Smooth muscle cell of the brain vasculature (primary cell): Measurements from ENCODE around the gene ZFPM1.

ENCODE experiments used
- DNase-seq: peaks from one replicate; pipeline ENCODE4 v3.0.0-alpha.2; 2012; ENCODE audit warnings: low read depth, low spot score

Gene ZFPM1

DNA sequence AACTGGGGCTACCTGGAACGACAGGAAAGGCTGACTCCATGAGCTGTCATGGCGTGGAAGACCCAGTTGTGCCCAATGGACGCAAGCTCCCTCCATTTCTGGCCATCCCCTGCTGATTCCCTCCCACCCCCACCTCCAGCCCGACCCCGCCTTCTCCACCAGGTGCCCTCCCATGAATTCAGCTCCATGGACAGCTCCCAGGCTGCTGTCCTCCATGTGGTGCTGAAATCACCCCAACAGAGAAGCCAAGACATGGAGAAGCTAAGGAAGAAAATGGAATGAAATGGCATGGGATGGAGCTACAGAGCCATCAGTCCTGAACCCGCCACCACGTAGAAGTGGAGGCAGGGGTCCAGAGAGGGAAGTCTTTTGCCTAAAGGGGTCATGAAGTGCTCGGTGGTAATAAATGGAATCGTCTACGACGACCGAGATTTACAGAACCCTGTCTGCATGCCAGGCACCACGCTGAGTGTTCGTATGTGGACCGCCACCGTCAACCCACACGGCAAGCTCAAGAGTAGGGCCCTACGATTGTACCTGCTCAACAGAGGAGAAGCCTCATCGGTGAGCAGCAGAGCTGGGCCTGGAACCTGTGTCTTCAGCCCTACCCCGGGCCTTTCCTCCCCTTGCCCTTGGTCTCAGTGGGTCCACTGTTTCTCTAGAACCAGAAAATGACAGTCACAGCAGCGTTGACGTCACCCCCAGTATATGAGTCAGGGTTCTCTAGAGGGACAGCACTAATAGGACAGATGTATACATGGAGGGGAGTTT lies 107.8 kb downstream of the ZFPM1 start:
- DNase-seq: no peak

DNA sequence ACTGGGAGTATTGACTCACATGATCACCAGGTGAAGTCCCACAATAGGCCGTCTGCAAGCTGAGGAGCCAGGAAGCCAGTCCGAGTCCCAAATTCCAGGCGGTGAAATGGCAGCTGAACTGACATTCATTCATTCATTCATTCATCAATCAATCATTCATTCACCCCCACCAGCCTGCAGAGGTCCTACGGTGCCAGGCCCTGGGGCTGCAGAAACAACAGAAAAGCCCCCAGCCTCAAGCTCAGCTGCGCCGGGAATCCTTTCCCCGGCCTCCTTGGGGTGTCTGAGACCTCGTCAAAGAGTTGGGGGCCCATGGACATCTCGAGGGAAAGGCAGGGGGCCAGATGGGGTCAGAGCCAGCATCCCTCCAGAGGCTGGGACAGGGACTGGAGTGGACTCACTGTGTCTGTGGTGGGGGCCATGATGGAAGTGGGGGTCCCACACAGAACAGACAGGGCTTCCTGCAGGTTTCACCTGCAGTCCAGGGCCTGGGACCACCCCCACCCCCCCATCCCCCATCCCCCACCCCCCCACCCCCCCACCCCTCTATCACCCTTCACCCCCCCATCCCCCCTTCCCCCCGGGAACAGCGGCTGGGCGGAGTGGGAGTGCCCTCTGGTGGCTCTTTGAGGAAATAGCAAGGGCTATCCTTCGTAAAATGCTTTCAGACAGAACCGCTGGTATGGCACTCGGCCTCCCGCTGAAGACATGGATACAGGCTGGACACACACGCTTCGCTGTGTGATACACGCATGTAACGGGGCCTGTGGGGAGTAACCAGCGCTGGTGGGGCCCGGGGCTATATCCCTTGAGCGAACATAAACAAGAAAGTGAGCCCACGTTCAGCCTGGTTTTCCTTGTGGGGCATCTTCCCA lies 108.6 kb downstream of the ZFPM1 start:
- no peak for DNase-seq

DNA sequence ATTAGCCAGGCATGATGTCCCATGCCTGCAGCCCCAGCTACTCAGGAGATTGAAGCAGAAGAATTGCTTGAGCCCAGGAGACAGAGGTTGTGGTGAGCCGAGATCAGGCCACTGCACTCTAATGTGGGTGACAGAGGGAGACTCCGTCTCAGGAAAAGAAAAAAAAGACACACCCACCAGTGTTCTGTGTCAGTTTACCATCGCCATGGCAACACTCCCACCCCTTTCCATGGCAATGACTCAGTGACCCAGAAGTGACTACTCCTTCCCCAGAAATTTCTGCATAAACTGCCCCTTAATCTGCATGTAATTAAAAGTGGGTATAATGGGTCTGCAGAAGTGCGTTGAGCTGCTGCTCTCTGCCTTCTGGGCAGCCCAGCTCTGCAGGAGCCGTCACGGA lies 113.1 kb downstream of the ZFPM1 start:
- DNase-seq: no peak

DNA sequence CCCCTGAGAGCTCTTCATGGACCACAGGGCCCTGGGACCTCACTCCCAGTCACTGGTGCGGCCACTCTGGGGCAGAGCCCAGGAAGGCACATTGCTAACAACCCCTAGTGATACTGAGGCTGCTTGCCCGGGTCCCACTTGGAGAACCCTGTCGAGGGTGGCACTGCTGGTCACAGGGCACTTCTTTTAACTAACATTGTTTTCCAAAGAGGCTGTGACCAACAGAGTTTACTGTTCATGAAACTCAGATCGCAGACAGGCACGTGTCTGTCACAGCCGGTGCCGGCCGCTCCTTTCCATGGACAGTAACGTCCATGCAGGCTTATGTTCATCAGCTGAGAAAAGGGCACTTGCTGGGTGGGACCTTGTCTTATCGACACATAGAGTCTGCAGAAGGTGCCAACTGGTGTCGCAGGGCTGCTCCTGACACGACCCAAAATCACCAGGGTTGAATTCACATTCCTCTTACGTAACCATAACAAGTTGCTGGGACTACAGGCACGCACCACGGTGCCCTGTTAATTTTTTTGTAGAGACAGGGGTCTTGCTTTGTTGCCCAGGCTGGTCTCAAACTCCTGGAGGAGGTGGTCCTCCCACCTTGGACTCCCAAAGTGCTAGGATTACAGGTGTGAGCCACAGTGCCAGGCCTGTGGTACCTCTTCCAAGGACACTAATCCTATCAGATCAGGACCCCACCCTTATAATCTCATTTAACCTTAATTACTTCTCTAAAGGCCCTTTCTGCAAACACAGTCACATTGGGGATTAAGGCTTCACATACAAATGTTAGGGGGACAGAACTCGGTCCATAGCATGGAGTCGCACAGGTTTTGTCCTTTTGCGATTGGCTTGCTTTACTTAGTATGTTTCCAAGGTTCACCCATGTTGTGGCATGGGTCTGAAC lies 115.9 kb downstream of the ZFPM1 start:
- DNase-seq: no peak

DNA sequence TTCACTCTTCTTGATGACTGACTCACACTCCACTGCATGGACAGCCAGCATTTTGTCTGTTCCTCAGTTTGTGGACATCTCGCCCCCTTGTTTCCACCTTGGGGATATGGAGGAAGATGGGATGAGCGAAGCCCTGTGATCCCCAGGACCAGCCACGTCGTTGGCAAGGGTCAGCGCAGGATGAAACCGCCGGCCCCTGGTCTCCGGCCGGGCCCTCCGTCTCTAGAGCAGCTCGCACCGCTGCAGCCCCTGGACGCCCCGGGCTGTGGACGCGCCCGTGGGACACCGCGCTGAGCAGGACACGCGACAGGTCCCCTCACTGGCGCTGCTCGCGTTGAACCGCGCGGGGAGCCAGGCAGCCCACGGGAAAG lies 116.5 kb downstream of the ZFPM1 start:
- no peak for DNase-seq

DNA sequence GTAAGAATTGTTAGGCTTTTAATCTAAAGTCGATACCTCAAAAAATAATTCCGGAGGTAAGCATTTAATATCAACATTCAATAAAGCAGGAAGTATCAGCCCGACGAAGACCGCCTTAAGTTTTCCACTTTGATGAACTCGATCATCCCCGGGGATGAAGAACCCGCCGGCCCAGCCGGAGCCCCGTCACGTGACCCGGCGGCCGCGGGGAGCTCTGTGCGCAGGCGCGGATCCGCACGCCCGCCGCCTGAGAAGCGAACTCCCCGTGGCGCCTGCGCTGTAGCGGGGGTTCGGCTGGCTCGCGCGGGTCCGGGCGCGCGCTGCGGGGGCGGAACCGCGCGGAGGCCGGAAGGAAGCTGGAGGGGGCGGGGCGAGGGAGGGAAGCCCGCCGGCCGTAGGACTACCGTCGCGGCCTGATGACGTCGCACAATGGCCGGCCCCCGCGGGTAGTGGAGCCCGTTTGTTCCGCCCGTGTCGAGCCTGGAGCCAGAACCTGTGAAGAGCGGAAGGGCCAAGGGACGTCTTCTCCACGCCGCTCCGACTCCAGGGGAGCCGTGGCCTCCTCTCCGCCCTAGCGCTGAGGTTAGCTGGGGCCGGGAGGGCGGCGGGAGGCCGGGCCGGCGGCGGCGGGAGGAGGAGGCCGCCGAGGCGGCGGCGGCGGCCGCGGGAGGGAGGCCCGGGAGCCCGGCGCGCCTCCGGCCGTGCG lies 117.1 kb downstream of the ZFPM1 start, which contains the start of gene ZC3H18:
Gene ZC3H18 (plus strand): TSS at position 419 of the 706 bp plus-strand sequence. CDS start 6,721 bp downstream, outside the sequence.
- peak; percentile 92 for DNase-seq

- DNase-seq: no peak
These were observed 117.6 kb downstream of the ZFPM1 start for GRCh38 chr16:88570691-88571092.

DNA sequence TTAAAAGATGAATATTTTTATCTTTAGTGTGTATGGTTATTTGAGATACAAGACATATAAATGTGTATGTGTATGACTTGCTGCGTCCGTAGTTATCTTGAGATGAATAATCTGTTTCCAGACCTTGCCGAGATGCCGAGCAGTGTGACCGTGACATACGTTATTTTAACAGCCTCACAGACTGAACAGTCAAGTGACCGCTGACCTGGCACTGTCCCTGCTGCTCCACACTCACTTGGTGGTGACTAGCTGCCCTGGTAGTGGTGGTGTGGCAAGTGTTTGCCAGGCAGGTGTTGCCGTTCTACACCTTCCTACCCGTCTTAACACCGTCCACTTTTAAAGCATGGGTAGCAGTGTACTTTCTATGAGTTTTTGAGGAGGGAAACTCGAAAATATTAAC lies 122.2 kb downstream of the ZFPM1 start:
- no peak for DNase-seq

- no peak for DNase-seq
These were observed 123.2 kb downstream of the ZFPM1 start for GRCh38 chr16:88576307-88576706.

- no peak for DNase-seq
These were observed 124.1 kb downstream of the ZFPM1 start for GRCh38 chr16:88577166-88577565.

DNA sequence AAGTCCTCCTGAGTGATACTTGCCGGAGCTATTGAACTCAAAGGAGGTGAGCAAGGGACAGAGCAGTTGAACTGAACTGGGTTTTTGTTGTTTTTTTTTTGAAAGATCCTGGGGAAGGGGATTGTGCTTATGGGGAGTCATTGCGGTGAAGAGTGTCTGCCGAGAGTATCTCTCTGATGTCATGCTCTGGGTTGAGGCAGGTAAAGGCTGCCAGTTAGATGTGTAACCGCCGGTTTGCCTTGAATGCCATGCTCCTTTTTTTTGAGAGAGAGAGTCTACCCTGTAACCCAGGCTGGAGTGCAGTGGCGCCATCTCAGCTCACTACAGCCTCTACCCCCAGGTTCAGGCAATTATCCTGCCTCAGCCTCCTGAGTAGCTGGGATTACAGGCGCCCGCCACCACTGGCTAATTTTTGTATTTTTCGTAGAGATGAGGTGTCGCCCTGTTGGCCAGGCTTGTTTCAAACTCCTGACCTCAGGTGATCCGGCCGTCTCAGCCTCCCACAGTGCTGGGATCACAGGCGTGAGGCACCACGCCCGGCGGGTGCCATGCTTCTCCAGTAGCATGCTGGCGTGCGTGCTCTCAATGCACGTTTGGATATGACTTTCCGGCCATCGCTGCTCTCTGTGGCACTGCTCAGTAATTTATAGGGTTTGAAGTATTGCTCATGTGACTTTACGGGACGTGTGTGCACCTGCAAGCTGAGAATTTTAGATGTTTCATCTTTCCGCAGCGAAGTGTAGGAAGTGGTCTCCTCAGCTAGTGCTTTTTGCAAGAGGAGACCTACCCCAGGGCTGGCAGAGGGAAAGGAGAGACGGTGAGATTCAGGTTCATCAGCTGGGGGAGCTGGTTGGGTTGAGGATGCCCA lies 125.6 kb downstream of the ZFPM1 start:
- DNase-seq: no peak

- DNase-seq: no peak
These were observed 127.3 kb downstream of the ZFPM1 start for GRCh38 chr16:88580371-88580770.

GRCh38 chr16:88581033-88581432 lies 128.0 kb downstream of the ZFPM1 start:
- DNase-seq: no peak

GRCh38 chr16:88582912-88583575 lies 130.0 kb downstream of the ZFPM1 start:
- DNase-seq: no peak

DNA sequence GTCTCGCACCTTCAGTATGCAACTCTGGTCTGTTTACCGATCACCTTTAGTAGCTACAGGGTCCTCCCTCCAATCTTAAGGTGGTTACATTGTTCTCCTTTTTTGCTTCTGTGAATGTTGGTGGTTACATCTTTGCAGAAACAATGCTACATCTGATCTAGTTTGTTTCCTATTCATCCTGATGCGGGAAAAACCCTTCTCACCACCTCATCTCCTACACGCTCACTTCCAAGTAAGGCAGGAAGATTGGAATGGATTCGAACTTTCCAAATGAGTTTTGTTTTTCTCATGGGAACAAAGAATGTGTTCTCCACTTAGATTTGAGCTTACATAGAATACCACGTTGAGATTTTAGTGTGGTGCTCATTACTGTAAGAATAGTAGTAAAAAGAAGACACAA lies 131.6 kb downstream of the ZFPM1 start:
- no peak for DNase-seq

DNA sequence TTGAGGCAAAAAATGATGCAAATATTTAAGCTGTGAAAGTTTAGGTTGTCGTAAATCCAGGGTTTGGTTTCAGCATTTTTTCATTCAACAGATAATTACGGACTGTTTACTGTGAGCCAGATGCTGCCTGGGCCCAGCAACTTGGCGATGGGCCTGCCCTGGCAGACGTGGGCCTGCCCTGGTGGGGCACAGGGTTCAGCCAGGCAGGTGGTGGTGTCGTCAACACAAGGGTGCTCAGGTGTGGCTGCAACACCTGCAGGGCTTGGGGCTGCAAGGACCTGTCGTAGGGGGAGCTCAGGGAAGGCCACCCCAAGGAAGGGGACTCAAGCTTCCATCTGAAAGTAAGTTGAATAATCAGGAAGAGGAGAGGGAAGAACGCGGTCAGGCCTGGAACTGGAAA lies 132.2 kb downstream of the ZFPM1 start:
- DNase-seq: no peak

DNA sequence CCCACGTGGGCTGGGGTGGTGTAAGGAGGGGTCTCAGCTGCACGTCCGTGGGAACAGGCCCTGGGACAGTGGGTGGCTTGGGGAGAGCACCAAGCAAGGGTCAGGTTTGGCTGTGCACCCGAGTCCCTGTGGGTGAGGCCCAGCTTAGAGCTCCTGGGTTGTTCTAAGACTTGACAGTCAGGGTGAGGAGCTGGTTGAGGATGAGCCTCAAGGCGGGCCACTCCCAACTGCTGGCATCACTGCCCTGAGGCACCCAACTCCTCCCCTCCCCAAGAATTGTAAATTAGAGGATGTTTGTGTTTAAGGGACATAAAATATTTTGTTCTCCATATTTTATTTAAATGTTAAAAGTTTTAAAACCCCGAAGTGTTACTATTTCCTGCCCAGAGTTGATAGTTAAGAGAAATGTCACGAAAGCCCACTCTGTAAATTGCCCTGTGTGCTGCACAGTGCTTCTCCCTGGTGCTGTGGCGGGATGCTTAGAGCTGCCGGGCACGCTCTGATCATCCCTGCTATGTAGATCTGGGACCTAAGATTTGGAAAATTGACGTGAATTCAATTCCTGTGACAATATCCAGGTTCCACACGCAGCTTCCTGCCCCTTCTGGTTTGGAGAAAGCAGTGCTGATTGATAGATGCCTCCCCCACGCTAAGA lies 133.0 kb downstream of the ZFPM1 start:
- no peak for DNase-seq
